ENCODE data around the gene TYRO3.
"Not testable (repeated sequence)": the region's sequence is repeated elsewhere in the genome, so short reads cannot be mapped to it uniquely, and the experiment has no call there.

TYRO3 gene

DNA sequence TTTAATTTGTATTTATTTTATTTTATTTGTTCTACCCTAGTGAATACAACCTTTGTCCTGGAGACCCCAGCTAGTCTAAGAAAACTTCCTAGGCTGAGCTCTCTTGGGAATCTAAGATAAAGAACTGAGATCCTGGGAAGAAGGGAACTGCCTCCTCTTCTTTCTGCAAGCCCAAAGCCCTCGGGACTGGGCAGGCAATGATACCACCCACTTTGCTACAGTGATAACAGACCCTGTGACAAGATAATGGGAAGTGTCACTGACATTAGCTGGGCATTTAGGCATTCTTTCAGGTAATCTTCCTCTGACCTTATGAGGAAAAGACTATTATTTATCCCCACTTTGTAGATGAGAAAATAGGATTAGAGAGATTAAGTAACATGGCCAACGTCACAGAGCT is 15.1 kb downstream of the TYRO3 start:
- DNase-seq (ENCODE audit: low read depth), result no peak

DNA sequence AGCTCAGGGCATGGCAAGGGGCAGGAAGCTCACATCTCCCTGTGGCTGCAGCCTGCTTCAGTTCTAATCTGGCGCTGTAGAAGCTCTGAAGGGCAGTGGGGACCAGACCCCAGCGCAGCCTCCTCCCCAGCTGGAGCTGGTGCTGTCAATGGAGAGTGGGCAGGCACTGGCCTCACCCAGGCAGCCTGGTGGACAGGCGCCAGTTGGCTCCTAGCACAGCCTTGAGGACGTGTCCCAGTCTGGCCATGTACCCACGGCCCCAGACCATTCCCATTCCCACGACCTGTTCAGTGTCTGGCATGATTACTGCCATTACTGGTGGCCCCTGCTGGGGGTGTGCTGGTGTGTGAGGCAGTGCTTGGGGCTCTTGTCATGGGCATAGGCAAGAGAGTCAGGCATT is 16.3 kb downstream of the TYRO3 start:
- DNase-seq (ENCODE audit: low read depth), result no peak

- DNase-seq (ENCODE audit: low read depth), result no peak
These were observed 19.1 kb downstream of the TYRO3 start for GRCh38 chr15:41577863-41578735.

GRCh38 chr15:41578736-41579383 is 19.8 kb downstream of the TYRO3 start:
- DNase-seq (ENCODE audit: low read depth), result no peak

DNA sequence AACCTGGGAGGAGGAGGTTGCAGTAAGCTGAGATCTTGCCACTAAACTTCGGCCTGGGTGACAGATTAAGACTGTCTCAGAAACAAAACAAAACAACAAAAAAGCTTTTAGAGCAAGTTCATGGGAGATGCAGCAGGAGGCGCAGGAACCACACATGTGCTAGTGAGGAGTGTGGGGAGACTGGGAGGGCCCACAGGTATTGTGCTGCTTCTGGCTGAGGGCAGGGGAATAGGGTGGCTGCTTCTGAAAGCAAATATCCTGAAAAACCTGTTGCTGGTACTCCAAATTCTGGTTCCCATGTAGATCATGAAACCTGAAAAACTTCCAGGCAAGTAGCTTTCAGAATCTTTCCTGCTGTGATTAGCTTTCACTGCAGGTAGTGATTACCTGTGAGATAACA is 22.1 kb downstream of the TYRO3 start:
- no peak for DNase-seq (ENCODE audit: low read depth)

DNA sequence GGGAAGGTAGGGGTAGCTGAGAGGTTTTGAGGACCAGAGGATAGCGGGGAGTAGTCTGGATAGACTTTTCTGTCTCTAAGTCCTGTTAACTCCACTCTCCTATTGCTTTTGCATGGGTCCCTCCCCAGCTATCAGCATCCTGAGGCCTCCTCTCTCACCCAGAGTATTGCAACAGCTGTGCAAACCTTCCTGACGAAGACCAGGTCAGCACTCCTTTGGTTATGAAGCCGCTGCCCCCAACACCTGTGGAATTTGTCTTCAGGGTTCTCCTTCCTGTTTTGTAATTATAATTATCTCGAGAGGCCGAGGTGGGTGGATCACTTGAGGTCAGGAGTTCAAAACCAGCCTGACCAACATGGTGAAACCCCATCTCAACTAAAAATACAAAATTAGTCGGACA is 24.8 kb downstream of the TYRO3 start:
- DNase-seq (ENCODE audit: low read depth), result no peak

- no peak for DNase-seq (ENCODE audit: low read depth)
These were observed 25.7 kb downstream of the TYRO3 start for GRCh38 chr15:41584636-41585126.

- DNase-seq (ENCODE audit: low read depth), result no peak
These were observed 26.4 kb downstream of the TYRO3 start for GRCh38 chr15:41585127-41586047.

GRCh38 chr15:41586531-41587282 is 27.7 kb downstream of the TYRO3 start:
- not testable (repeated sequence) for DNase-seq (ENCODE audit: low read depth)

DNA sequence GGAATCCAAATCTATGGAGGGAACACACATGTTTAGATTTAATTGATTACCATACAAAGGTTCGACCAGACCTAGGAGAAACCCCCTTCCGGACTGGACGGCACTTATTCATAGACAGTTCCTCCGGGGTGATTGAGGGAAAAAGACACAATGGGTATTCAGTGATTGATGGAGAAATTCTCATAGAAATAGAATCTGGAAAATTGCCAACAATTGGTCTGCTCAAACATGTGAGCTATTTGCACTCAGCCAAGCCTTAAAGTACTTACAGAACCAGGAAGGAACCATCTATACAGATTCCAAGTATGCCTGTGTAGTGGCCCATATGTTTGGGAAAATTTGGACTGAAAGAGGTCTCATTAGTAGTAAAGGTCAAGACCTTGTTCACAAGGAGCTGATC is 30.0 kb downstream of the TYRO3 start:
- DNase-seq (ENCODE audit: low read depth), result not testable (repeated sequence)

GRCh38 chr15:41589571-41589970 is 30.6 kb downstream of the TYRO3 start:
- not testable (repeated sequence) for DNase-seq (ENCODE audit: low read depth)

- DNase-seq (ENCODE audit: low read depth), result not testable (repeated sequence)
These were observed 32.2 kb downstream of the TYRO3 start for GRCh38 chr15:41591217-41591616.

DNA sequence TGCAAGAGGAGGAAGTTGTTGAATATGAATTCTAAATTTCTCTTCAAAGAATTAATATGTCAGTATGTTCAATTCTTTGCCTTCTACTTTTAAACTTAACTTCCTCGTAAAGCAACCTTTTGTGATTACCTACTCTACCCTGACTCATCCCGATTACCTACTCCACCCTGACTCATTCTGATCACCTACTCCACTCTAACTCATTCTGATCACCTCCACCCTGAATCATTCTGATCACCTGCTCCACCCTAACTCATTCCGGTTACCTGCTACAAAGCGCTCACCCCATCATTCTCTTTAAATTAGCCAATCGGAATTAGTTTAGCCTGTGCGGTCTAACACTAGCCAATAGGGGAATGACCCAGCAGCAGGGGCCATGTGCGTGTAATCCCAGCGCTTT is 33.7 kb downstream of the TYRO3 start:
- DNase-seq (ENCODE audit: low read depth), result not testable (repeated sequence)

GRCh38 chr15:41594801-41595746 is 36.1 kb downstream of the TYRO3 start:
- DNase-seq (ENCODE audit: low read depth), result no peak

DNA sequence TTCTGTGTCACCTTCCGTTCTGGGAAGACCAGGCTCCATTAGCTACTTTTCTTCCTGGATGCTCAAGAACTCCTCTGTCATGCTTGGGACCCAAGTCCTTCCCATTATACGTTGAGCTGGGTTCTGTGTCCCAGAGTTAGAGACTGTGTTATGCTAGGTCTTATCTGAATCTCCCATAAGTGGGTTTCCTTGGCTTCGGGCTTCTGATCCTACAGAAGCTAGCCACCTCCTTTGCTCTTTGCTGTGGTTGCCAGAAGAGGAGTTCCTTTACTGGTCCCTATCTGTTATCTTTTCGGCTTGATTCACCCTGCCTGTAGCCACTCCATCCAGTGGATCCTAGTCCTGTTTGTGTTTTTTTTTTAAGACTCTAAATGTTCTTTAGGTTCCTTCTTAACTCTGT is 38.0 kb downstream of the TYRO3 start:
- DNase-seq (ENCODE audit: low read depth), result no peak

DNA sequence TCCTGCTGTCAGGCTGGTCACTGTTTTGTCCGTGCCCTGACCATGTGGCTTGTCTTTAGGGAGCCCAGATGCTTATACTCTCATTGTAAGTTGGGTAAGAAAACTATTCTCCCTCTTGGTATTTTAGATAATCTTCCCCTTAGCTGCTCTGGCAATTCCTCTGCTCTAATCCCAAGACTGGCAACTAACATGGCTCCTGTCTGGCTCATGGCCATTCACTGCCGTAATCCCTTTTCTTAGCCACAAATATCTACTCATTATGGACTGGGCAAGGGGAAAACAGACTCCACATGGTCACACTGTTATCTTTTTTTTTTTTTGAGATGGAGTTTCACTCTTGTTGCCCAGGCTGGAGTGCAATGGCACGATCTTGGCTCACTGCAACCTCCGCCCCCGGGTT is 38.8 kb downstream of the TYRO3 start:
- DNase-seq (ENCODE audit: low read depth), result no peak

GRCh38 chr15:41599061-41599460 is 40.0 kb downstream of the TYRO3 start:
- no peak for DNase-seq (ENCODE audit: low read depth)

DNA sequence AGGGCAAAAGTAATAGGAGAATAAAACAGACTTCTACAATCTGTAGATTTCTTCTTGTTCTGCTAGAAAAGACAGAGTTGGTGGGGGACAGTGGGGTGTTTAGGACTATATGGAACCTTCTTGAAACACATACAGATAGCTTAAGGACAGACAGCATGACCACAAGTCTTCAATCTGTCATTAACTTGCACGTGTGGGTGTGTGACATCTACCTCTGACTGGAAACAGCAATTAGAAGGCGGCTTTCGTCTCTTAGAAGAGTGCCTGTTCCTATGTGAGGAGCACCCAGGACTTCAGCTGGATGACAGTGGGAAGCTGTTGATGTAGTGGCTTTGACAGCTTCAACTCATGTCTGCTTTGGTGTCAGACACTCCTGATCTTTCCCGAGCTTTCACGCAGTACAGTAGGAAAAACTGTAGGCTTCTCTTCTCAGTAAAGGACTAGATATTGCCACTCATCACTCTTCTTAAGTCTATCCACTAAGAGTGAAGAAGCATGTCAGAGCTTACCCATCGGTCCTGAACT is 44.5 kb downstream of the TYRO3 start:
- no peak for DNase-seq (ENCODE audit: low read depth)

DNA sequence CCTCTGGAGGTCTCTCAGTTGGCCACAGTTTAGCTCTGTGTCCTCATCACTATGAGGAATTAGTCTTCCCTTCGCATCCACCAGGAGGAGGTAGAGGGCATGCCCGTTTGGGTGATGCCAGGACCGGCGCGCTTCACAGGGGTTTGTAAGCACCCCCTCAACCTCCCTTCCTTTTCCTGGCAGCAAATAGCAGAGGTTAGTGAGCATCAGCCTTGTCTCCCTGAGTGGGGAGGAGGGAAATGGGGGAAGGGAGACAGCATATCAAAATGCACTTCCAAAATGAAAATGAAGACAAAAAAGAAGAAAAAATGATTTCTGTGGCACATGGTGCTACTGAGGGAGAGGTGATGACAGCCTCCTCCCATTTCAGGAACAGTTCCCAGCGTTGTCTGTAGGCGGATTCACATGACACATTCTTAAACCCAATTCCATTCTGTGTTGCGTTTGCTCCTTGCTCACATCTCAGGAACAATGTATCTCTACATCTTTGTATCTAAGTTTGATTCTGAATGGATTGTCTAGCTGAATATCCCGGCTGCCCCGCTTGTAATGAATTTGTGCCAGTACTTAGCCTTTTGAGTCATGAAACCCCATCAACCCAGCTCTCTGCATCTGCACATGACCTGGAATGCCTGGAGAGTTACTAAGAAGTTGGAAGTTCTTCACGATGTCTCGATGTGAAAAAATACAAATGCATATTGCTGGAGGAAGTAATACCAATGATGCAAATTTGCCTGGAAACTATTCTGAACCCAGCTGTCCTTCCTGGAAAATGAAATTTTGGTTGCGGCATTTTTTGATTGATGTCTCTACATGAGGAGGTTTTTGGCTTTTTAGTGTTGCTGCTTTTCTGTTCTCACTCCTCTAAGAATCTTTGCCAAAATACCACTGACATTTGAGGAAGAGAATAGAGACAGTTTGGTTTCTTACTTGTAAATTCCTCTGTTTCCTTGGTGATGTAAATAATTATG is 45.2 kb downstream of the TYRO3 start:
- DNase-seq (ENCODE audit: low read depth), result peak; percentile 19

Measured in stimulated activated CD8-positive, alpha-beta memory T cell treated with anti-CD3 and anti-CD28 coated beads, Interleukin-4, amount 100 ng/mL, for 24 hours (primary cell).